ENCODE measurements around the gene NELL2.

DNA sequence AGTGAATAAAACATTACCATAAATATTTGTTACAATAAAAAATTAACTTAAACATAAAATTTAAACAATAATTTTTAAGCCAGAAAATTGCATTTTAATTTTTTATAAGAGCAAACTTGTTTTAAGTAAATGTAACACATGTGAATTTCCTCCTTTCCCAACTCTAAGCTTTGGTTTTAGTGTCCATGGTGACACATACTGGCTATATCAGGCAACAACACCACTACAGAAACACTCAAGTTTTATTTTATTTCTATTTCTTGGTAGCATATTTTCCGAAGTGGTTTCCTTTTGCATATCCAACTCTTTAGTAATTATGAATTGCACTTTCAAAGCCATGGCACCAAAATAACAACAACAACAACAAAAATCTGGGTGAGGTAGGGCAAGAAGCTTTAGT is 2.2 kb downstream of the NELL2 start:
- TF ChIP-seq, protein P1, sequence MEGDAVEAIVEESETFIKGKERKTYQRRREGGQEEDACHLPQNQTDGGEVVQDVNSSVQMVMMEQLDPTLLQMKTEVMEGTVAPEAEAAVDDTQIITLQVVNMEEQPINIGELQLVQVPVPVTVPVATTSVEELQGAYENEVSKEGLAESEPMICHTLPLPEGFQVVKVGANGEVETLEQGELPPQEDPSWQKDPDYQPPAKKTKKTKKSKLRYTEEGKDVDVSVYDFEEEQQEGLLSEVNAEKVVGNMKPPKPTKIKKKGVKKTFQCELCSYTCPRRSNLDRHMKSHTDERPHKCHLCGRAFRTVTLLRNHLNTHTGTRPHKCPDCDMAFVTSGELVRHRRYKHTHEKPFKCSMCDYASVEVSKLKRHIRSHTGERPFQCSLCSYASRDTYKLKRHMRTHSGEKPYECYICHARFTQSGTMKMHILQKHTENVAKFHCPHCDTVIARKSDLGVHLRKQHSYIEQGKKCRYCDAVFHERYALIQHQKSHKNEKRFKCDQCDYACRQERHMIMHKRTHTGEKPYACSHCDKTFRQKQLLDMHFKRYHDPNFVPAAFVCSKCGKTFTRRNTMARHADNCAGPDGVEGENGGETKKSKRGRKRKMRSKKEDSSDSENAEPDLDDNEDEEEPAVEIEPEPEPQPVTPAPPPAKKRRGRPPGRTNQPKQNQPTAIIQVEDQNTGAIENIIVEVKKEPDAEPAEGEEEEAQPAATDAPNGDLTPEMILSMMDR (IDR thresholded peaks at IDR 0.05) = peak in 2 of 12 donors; percentile 25 to 29
- no peak for TF ChIP-seq POLR2A (IDR thresholded peaks at IDR 0.05)
